ENCODE data around the gene ATP13A2.

The ATP13A2 gene

DNA sequence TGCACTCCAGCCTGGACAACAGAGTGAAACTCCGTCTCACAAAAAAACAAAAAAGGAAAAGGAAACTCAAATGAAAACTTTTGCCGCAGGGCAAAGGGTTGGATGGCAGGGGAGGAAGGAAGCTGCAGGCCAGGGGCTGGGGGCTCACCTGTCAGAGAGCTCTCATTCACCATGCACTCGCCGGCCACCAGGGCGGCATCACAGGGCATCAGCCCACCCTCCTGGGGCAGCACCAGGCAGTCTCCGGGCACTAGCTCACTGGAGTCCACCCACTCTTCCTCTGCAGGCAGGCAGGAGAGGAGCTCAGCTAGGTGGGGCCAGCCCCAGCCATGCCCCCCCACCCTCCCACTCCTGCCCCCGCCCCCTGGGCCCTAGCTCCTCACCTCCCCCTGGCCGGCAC is 11.9 kb downstream of the ATP13A2 start:
- no peak for DNase-seq

DNA sequence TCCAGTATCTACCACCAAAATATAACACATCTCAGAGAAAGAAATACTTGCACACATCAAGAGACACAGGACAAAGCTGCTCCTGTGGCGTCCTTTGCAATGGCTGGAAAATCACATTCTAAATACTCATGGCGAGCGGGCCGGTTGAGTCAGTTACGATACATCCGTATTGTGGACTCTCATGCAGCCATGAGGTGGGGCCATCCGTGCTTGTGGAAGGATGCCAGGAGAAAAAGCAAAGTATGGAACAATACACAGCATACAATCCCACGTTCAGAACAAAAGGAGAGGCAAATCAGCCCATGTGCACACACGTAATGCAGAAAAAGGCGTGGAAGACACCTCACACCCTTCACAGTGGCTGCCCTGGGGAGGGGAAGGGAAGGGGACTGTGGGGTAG is 13.1 kb downstream of the ATP13A2 start:
- no peak for DNase-seq

DNA sequence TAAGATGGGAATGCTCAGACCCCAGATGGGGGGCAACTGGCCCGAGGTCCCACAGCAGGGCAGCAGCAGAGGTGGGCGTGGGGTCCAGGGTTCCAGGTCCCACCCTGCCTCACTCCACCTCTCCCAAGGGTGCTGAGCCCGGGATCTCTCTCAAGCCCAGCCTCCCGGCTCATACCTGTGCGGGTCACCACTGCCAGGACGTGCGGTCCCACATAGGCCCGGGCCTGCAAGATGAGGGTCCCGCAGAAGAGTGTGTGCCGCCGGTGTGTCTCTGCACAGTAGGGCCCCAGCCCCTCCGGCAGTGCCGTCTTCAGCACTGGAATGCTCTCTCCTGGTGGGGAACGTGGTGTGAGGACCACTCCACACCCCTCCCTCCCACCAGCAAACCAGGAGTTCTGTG is 14.9 kb downstream of the ATP13A2 start:
- no peak for DNase-seq

DNA sequence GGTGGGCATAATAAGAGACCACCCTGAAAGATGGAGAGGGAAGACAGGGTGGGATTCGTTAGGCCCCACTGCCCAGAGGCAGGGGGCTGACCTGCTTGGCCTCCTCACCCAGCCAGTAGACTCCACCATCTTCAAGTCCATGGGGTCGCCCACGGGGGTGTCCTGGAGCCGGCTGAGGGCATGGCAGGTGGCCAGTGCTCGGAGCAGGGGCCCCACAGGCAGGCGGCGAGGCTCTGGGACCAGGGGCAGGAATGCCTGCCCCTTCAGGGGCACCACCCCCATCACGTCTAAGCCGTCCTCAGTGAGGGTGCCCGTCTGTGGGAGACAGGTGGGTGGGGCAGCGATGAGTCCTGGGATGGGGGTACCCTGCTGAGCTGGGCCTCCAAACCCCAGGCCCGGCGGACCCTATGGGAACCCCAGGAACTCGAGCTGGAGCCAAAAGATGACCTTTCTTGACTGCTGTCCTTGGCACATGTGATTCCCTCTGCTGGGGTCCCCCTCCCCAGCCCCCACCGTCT is 18.1 kb downstream of the ATP13A2 start:
- no peak for DNase-seq

DNA sequence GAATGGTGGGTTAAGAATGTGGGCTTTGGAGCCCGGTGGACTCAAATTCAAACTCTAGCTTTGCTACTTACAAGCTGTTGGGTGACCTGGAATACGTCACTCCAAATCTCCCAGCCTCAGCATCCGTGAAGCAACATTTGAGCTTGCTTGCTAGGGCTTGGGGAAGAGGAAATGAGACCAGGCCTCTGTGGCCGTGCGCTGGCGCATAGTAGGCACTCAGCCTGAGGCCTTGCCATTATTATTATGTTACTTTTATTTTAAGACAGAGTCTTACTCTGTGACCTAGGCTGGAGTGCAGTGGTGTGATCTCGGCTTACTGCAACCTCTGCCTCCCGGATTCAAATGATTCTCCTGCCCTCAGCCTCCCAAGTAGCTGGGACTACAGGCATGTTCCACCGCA is 19.1 kb downstream of the ATP13A2 start:
- no peak for DNase-seq

DNA sequence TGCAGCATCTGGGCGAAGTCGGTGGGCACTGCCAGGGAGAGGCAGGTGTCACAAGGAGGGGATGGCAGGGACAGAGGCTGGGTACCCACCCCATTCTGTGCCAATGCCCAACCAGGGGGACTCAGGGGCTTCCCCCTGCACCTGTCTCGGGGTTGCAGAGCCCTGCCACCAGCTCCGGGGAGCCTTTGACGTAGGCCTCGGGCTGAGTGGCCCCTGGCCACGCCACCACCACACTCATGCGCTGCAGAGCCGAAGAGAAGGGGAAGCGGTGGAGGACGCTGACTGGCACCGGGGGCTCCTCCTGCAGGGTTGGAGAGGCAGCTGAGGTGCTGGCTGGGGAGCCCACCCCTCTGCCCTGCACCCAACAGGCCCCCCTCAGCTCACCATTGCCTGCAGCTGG is 19.6 kb downstream of the ATP13A2 start:
- no peak for DNase-seq

DNA sequence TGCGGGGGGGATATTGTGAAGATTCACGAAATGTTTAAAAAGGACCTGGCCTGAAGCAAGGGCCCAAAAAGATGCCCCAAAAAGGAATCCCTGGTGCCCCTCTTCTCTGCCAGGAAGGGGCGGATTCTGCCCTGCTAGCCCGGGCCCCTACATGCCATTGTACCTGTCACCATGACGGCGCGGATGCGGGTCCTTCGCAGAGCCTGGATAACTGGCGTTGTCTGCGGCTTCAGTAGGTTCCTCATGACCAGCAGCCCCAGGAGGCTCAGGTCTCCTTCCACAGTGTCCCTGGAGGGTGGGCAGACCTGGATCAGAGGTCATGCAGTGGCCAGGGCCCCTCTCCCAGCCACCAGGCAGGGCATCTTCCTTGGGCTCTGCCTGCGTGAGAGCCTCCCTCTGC is 20.2 kb downstream of the ATP13A2 start:
- no peak for DNase-seq

DNA sequence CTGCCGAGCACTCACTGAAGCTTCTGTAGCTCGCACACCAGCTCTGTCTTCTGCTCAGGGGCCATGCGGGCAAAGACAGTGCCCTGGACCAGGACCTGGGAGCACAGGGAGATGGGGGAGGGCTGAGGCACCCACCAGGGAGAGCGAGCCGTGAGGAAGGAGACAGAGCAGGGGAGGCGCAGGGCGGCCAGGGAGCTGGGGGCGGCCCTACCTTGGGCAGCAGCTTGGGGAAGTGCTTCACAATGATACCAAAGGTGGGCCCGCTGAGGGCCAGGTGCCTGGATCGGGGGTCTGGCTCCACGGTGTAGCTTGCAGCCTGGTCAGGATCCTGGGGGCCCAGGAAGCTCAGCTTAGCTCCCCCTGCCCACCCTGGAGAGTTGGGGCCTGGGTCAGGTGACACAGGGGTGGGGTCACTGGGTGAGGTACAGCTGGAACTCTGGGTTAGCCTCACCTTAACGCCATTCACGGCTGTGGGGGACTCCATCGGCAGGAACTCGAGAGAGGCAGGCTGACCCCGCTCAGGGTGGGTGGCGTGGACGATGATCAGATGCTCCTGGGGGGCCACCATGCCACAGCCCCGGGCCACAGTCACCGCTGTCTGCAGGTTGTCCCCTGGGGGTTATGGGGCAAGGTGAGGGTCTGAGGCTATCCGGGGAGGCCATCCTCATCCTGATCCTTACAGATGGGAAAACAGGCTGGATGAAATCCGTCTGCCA is 21.9 kb downstream of the ATP13A2 start:
- DNase-seq = no peak

DNA sequence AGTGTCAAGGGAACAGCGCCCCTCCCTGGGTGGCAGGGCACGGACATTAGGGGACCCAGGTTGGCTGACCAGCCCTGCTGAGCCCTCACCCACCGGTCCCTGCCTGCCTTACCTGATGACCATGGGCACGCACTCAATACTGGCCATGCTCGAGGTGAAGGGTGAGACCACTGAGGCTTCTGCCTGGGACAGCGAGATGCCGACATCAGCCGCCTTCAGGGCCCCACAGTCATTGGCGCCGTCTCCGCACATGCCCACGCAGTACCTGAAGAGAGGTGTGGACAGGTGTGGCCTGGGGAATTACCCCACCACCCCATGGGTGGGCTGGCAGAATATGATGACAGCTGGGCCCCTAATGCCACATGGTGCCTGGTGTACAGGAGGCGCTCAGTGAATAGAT is 23.5 kb downstream of the ATP13A2 start:
- DNase-seq = no peak

DNA sequence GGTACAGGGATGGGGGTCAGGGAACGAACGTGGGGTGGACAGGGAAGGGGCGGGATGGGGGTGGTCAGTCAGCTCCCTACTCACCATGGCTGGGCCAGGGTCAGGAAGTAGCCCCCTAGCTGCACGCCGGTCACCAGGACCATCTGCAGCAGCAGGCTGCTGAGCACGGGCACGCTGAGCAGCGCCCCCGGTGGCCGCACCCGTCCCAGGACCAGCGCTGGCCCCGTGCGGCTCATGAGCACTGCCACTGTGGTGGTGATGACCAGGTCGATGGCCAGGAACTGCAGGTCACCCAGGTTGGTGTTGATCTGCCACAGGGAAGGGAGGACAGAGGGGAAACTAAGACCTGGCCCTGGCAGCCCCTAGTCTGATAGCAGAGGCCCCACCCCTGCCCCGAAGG is 24.8 kb downstream of the ATP13A2 start:
- no peak for DNase-seq

DNA sequence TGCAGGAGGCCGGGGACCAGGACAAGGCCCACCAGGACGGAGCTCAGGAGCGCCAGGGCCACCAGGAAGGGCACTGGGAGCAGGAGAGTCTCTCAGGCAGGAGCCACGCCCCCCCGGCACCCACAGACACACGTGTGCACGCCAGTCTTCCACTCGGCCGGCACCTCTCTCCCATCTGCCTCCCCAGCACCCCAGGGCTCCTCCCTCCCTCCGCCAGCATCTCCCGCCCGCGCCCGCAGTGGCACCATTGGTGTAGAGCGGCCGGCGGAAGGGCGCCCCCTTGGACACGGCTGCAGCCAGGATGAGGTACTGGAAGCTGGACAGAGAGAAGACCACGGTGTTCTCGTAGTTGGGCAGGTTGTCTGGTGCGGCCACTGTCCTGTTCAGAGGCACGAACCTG is 25.2 kb downstream of the ATP13A2 start:
- no peak for DNase-seq

DNA sequence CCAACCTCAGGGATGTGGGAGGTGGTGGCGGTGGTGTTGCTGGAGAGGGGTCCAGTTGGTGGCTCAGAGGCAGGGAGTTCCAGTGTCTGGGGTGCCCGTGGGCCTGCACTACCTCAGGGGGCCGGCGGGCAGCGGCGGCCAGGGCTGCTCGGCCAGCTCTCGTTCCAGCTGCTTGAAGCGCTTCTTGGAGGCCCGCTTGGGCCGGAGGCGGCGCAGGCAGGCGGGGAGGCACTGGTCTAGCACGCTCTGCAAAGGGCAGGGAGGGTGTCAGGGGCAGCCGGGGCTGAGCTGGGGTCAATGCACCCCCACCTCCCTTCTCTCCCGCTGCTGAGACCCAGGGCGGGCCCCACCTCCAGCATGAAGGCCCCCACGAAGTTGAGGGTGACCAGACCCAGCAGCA is 25.6 kb downstream of the ATP13A2 start:
- no peak for DNase-seq

DNA sequence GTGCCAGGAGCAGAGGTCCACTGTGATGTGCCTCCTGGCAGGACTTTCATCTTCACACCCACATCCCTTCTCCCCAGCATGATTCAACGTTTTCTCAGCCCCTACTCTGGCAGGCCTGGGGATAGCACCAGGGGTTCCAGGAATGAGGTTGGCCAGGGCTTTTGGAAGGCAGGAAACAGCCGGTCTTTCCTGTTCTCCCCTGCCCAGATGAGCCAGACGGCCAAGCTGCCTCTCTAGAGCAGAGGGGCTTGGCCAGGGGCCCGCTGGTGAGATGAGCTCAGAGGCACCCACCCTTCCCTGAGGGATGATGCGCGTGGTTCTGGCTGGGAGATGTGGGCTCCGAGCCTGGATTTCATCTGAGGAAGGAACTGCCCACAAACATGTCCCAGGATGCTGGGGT is 27.0 kb downstream of the ATP13A2 start:
- DNase-seq = no peak

DNA sequence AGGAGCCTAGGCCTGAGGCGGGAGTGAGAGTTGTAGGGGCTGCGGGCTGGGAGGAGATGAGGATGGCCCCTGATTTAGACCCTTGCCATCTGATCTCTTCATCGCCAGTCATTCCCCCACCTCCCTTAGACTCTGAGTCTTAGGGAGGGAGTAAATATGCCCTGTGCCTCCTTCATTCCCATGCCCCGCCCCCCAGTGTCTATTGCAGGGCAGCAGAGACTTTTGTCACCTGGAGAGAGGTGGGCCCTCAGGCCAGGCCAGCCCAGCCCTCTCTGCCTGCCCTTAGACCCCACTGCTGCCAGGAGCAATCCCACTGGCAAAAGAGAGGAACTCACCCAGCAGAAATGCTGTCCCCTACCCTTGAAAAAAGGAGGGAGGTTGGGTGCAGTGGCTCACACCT is 28.1 kb downstream of the ATP13A2 start:
- no peak for DNase-seq

DNA sequence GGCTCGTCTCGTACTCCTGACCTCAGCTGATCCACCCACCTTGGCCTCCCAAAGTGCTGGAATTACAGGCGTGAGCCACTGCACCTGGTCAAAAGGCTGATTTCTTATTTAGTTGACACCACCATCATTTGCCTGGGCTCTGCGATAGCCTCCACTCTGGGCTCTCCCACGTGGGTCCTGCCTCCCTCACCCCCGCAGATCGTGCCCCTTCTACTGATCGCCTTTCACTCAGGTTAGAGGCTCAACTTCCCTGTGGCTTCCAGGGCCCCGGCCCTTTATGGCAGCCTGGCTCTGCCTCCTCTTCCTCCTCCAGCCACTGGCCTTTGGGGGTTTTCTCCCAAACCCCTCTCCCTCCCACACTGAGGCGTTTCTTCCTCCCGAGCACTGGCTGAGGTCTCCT is 28.8 kb downstream of the ATP13A2 start:
- DNase-seq = no peak

DNA sequence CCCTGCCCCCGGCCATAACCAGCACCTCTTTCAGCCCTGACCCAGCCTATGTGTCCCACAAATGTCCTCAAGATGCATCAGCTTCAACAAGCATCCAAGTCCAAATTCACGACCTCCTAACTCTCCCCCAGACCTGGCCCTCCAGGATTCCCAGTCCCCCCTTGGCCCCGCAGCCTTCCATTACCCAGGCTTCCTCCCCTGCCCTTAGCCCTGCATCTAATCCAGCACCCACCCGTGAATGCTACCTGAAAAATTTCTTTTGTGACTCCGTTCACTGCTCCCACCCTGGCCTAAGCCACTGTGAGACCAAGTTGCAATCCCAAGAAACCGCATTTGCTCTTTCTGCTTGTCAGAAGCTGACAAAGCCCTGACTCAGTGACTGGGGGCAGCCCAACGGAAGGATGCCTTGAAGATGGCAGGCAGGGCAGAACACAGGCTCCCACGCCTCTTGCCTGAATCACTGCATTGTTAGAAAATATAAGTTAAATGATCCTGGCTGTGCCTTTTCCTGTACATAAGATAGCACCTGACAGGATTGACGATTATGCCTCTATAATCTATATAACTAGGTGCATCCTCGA is 30.4 kb downstream of the ATP13A2 start:
- DNase-seq = no peak

DNA sequence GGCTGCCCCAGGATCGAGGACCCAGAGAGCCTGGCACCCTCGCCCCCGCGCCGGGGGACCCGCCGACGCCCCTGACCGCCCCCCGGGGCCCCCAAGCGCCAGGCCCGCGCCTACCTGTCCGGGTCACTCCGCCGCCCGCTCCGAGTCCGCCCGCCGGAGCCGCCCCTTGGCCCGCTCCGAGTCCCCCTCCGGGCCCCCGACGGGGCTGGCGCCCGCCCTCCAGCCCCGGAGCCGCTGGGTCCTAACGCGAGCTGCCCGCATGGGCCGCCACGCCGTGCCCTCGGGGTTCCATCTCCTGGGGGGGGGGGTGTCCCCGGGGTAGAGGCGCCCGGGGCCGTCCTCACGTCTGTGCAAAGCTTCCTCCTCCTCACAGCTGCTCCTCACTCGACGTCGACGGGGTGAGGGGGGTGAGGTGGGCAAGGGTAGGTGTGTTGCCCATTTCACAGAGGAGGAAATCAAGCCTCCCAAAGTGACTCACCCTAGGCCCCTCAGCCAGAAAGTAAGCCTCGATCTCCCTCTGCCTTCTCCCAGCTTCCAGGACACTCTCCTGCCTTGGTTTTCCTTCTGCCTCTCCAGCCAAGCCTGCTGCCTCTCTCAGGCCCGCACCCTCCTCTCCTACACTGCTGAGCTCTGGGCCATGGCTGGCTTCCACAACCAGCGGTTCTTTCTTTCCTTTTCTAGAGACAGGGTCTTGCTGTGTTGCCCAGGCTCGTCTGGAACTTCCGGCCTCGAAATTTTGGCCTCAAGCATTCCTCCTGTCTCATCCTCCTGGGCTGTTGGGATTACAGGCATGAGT is 31.1 kb downstream of the ATP13A2 start, which contains the start of gene MFAP2:
MFAP2 (minus strand) TSS at position 148 of the 796 bp plus-strand sequence. CDS start 2,347 bp downstream, outside the sequence.
- no peak for DNase-seq

DNA sequence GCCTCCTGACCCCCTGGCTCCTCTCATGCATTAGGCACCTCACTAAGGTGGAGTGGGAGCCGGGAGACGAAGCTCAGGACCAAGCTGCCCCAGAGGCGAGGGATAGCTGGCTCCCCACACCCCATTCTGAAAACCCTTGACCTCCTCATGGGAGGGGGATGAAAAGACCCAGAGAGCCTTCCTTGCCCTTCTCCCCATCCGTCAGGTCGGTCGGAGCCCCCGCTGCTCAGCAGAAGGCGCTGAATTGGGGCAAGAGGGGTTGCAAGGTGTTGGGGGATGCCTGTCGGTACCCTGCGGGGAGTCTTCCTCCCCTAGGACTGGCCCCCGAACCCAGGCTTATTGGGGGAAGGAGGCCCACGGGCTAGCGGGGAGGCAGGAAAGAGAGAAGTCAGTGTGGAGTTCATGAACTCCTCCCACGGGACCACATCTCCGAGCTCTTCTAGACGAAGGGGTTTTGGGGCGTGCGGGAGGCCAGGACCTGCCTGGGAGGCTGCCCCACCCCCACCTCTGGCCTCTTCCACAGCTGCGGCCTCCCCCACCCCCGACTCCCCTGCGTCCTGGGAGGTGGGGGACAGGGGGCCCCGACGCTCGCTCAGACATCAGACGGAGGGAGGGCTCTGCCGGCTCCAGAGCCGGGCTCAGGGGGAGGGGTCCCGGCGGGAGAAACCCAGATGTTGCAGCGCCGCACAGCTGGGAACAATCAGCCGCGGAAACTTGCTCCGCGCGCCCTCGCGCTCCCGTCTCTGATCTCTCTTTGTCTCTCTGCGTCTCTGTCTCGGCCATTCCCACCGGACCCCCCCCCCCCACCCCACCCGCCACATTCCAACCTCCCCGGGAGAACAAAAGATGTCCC is 32.0 kb downstream of the ATP13A2 start:
- DNase-seq = no peak

DNA sequence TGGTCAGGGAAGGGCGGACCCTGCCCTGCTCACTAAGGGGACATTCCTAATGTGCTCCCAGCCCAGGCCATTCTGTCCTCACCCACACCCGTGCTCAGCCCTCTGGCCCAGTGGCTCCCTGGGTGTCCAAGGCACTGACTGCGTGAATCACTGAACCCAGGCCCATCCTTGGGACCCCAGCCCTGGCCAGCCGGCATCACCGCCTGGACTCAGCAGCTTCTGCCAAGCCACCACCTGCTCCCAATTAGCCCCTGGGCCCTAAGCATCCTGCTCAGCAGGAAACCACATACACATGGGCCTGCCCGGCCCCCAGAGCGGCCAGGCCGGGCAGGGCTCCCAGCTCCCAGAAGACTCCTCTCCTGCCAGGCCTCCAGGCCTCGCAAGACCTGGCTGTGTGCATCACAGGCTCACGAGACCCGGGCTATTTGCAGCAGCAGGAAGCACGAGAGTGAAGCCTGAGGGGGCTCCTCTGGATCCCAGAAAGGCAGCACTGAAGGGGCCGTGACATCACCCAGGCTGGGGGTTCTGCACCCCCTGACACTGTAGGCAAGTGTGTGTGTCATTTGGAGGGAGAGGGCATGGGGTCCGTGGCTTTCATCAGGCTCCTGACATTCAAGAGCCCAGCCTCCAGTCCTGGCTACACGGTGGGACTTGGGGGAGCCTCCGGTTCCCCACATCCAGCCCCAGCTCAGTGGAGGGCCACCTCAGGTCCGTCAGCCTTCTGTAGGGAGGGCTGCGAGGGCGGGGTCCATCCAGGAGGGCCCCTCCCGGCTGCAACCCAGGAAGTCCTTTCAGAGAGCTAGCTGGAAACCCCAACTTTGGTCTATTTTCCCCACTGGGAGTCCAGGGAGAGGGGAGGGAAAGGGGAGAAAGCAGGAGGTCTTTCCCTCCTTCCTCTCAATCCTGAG is 32.9 kb downstream of the ATP13A2 start:
- peak; percentile 70 for DNase-seq

DNA sequence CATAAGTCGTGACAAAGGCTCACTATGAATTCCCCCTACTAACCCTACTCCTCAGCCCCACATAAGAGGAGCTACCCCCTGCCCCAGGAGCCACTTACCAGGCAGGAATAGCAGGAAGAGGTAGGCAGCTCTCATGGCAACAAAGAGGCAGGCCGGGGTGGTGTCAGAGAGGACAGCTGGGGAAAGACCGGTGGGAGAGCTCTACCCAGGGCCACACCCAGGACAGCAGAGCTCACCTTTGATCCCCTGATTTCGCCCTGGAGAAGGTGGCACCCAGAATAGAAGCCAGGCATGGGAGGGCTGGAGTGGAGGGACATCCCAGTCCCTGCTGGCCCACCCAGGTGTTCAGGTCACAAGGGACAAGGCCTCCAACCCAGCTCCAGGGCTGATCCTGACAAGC is 33.6 kb downstream of the ATP13A2 start:
- no peak for DNase-seq

DNA sequence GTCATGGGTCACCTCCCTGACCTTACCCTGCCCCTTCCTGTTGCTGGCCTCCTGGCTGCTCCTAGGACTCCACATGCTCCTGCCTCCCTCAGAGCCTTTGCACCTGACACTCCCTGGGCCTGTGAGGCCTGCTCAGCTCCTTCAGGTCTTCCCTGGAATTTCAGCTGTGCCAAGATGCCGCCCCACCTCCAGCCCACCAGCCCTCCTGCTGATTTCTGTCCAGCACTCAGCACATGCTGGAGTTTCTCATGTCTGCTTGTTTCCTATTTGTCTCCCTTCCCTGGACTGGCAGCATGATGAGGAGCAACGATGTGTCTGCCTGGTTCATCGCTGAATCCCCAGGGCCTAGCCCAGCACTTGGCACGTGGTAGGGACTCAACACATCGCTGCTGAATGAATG is 34.4 kb downstream of the ATP13A2 start:
- DNase-seq = no peak

DNA sequence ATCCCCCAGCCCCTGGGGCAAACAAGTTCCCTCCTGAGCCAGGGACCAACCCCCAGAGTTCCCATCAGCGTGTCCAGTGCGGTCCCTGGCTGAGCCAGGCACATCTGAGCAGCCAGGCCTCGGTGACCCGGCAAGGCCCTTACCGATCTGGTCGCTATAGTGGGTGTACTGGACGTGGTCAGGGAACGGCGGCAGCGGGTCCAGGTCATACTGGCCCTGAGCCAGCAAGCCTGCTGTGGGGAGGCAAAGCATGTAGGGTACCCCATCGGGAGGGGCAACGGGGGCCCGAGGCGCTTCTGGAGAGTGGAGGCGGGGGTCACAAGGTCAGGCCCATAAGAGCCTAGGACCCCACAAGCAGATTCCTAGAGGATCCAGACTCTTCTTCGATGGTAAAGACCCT is 34.8 kb downstream of the ATP13A2 start:
- DNase-seq = no peak
